COLO668 (cell line): ENCODE results near the gene LILRB3.
"Not testable (repeated sequence)": the region's sequence is repeated elsewhere in the genome, so short reads cannot be mapped to it uniquely, and the experiment has no call there.

Experiments
- DNase-seq: peaks from one replicate; lab custom pipeline; 2025; ENCODE audit not compliant: unreplicated experiment; lab: John Stamatoyannopoulos, UW

LILRB3 gene

GRCh38 chr19:54211235-54211634 is 11.6 kb downstream of the LILRB3 start:
- DNase-seq: no peak

GRCh38 chr19:54209811-54210494 is 12.9 kb downstream of the LILRB3 start:
- peak; percentile 91 for DNase-seq

- DNase-seq: peak; percentile 70
These were observed 13.6 kb downstream of the LILRB3 start for GRCh38 chr19:54209058-54209810.

- peak; percentile 23 for DNase-seq
These were observed 14.1 kb downstream of the LILRB3 start for GRCh38 chr19:54208784-54209057.

GRCh38 chr19:54207983-54208783 is 14.6 kb downstream of the LILRB3 start:
- no peak for DNase-seq

- no peak for DNase-seq
These were observed 15.2 kb downstream of the LILRB3 start for GRCh38 chr19:54207676-54207982.

- not testable (repeated sequence) for DNase-seq
These were observed 15.6 kb downstream of the LILRB3 start for GRCh38 chr19:54207193-54207592.

GRCh38 chr19:54206831-54207177 is 16.0 kb downstream of the LILRB3 start:
- no peak for DNase-seq

- DNase-seq: no peak
These were observed 16.6 kb downstream of the LILRB3 start for GRCh38 chr19:54206030-54206830.

GRCh38 chr19:54204767-54205468 is 17.9 kb downstream of the LILRB3 start:
- no peak for DNase-seq

GRCh38 chr19:54203151-54203611 is 19.6 kb downstream of the LILRB3 start:
- DNase-seq: no peak

GRCh38 chr19:54201980-54202379 is 20.8 kb downstream of the LILRB3 start:
- DNase-seq: no peak

- no peak for DNase-seq
These were observed 21.6 kb downstream of the LILRB3 start for GRCh38 chr19:54201172-54201701.

GRCh38 chr19:54199401-54199800 is 23.4 kb downstream of the LILRB3 start:
- DNase-seq: no peak

- DNase-seq: no peak
These were observed 25.7 kb downstream of the LILRB3 start for GRCh38 chr19:54197121-54197520.

- DNase-seq: no peak
These were observed 26.3 kb downstream of the LILRB3 start for GRCh38 chr19:54196536-54196935.

- DNase-seq: not testable (repeated sequence)
These were observed 28.3 kb downstream of the LILRB3 start for GRCh38 chr19:54194463-54194862.

- DNase-seq: no peak
These were observed 29.8 kb downstream of the LILRB3 start for GRCh38 chr19:54193011-54193410.

GRCh38 chr19:54191811-54192453 is 30.9 kb downstream of the LILRB3 start:
- peak; percentile 25 for DNase-seq
